HEK293 (cell line): ENCODE results near the gene LRP1B.
"Not testable (repeated sequence)": the region's sequence is repeated elsewhere in the genome, so short reads cannot be mapped to it uniquely, and the experiment has no call there.

Source experiments
- CTCF ChIA-PET: fragments of 350-600 bp; formaldehyde crosslinking; extraction: SDS; loops from one replicate; lab custom pipeline; 2021; ENCODE audit warnings: antibody characterized with exemption; lab: Yijun Ruan, JAX
- POLR2A ChIA-PET: fragments of 300-600 bp; formaldehyde crosslinking; extraction: SDS; loops from one replicate; lab custom pipeline; 2020; ENCODE audit warnings: antibody characterized with exemption, inconsistent platforms; lab: Yijun Ruan, JAX
- H3K27ac ChIP-seq: fragments of 200-500 bp; sonication (Bioruptor generic); 2 replicates; pipeline ENCODE4 v1.5.1; 2014; ENCODE audit warnings: low read depth, low read length, control low read depth, inconsistent platforms; ENCODE audit errors: extremely low read depth
- H3K36me3 ChIP-seq, 2 experiments: fragments of 200-500 bp in 1 of 2; sonication (Bioruptor generic) in 1 of 2; 1 replicate in 1 of 2; 2 replicates in 1 of 2; pipeline ENCODE4 v1.5.1; 2014 to 2017; ENCODE audit warnings: inconsistent platforms in 2 of 2, low read length in 2 of 2; ENCODE audit not compliant: control insufficient read depth in 2 of 2, insufficient read depth in 1 of 2
- H3K4me1 ChIP-seq: fragments of 200-500 bp; sonication (Bioruptor generic); 2 replicates; pipeline ENCODE4 v1.5.1; 2014; ENCODE audit warnings: mild to moderate bottlenecking, low read length, inconsistent platforms; ENCODE audit not compliant: control insufficient read depth, insufficient read depth
- H3K4me3 ChIP-seq: 2 replicates; pipeline ENCODE4 v1.5.1; 2011; ENCODE audit warnings: low read depth, mild to moderate bottlenecking, control low read depth, low read length, moderate library complexity
- H3K9me3 ChIP-seq: fragments of 200-500 bp; sonication (Bioruptor generic); 2 replicates; pipeline ENCODE4 v1.5.1; 2014; ENCODE audit warnings: low read depth, low read length, inconsistent platforms; ENCODE audit not compliant: control insufficient read depth, insufficient read depth
- BCL11A ChIP-seq: fragments of 450-650 bp; formaldehyde crosslinking; IDR thresholded peaks from 2 replicates; pipeline ENCODE4 v1.5.1; 2016; ENCODE audit warnings: low read depth, missing biosample characterization, missing genetic modification characterization
- GLI4 ChIP-seq: fragments of 450-650 bp; formaldehyde crosslinking; IDR thresholded peaks from 2 replicates; pipeline ENCODE4 v1.5.1; 2016; ENCODE audit warnings: missing biosample characterization, missing genetic modification characterization
- HOXC10 ChIP-seq: sonication (generic); formaldehyde crosslinking; IDR thresholded peaks from 2 replicates; pipeline ENCODE4 v1.8.1; 2023; ENCODE audit warnings: mild to moderate bottlenecking, missing genetic modification reagents
- KLF1 ChIP-seq: fragments of 450-650 bp; formaldehyde crosslinking; IDR thresholded peaks from 2 replicates; pipeline ENCODE4 v1.5.1; 2016; ENCODE audit warnings: missing biosample characterization, missing genetic modification characterization
- OSR2 ChIP-seq: fragments of 450-650 bp; formaldehyde crosslinking; IDR thresholded peaks from 2 replicates; pipeline ENCODE4 v1.5.1; 2016; ENCODE audit warnings: missing biosample characterization, missing genetic modification characterization
- SCRT1 ChIP-seq: fragments of 450-650 bp; formaldehyde crosslinking; IDR thresholded peaks from 2 replicates; pipeline ENCODE4 v1.5.1; 2016; ENCODE audit warnings: missing biosample characterization, missing genetic modification characterization, borderline replicate concordance
- YY2 ChIP-seq: fragments of 450-650 bp; formaldehyde crosslinking; IDR thresholded peaks from 2 replicates; pipeline ENCODE4 v1.5.1; 2016; ENCODE audit warnings: missing biosample characterization, missing genetic modification characterization
- ZBTB1 ChIP-seq: fragments of 450-650 bp; formaldehyde crosslinking; IDR thresholded peaks from 2 replicates; pipeline ENCODE4 v1.5.1; 2016; ENCODE audit warnings: missing biosample characterization, missing genetic modification characterization
- ZNF112 ChIP-seq: fragments of 450-650 bp; formaldehyde crosslinking; IDR thresholded peaks from 2 replicates; pipeline ENCODE4 v1.5.0; 2017; ENCODE audit warnings: missing biosample characterization, missing genetic modification characterization
- ZNF132 ChIP-seq: fragments of 450-650 bp; formaldehyde crosslinking; IDR thresholded peaks from 2 replicates; pipeline ENCODE4 v1.5.1; 2017; ENCODE audit warnings: missing biosample characterization, missing genetic modification characterization, borderline replicate concordance
- ZNF148 ChIP-seq: fragments of 450-650 bp; formaldehyde crosslinking; IDR thresholded peaks from 2 replicates; pipeline ENCODE4 v1.5.0; 2017; ENCODE audit warnings: missing biosample characterization, missing genetic modification characterization, borderline replicate concordance
- ZNF174 ChIP-seq: fragments of 450-650 bp; formaldehyde crosslinking; IDR thresholded peaks from 2 replicates; pipeline ENCODE4 v1.5.0; 2017; ENCODE audit warnings: missing biosample characterization, mild to moderate bottlenecking, missing genetic modification characterization
- ZNF202 ChIP-seq: fragments of 450-650 bp; formaldehyde crosslinking; IDR thresholded peaks from 2 replicates; pipeline ENCODE4 v1.5.1; 2016; ENCODE audit warnings: missing biosample characterization, missing genetic modification characterization, borderline replicate concordance
- ZNF416 ChIP-seq: fragments of 450-650 bp; formaldehyde crosslinking; IDR thresholded peaks from 2 replicates; pipeline ENCODE4 v1.5.1; 2016; ENCODE audit warnings: missing biosample characterization, missing genetic modification characterization
- ZNF501 ChIP-seq: fragments of 450-650 bp; formaldehyde crosslinking; IDR thresholded peaks from 2 replicates; pipeline ENCODE4 v1.5.1; 2016; ENCODE audit warnings: missing biosample characterization, missing genetic modification characterization
- ZNF510 ChIP-seq: fragments of 450-650 bp; formaldehyde crosslinking; IDR thresholded peaks from 2 replicates; pipeline ENCODE4 v1.5.1; 2018; ENCODE audit warnings: mild to moderate bottlenecking, missing genetic modification characterization, missing biosample characterization; ENCODE audit not compliant: insufficient replicate concordance
- ZNF561 ChIP-seq: fragments of 450-650 bp; IDR thresholded peaks from 2 replicates; pipeline ENCODE4 v1.5.1; 2018; ENCODE audit warnings: missing biosample characterization, missing genetic modification characterization, borderline replicate concordance
- ZNF623 ChIP-seq: fragments of 450-650 bp; formaldehyde crosslinking; IDR thresholded peaks from 2 replicates; pipeline ENCODE4 v1.5.1; 2016; ENCODE audit warnings: missing biosample characterization, missing genetic modification characterization
- ZNF677 ChIP-seq: fragments of 450-650 bp; IDR thresholded peaks from 2 replicates; pipeline ENCODE4 v1.5.0; 2018; ENCODE audit warnings: missing biosample characterization, mild to moderate bottlenecking, missing genetic modification characterization, moderate library complexity
- TF ChIP-seq, protein P1 (sequence below): fragments of 450-650 bp; formaldehyde crosslinking; IDR thresholded peaks from 2 replicates; pipeline ENCODE4 v1.5.1; 2017; ENCODE audit warnings: missing biosample characterization, missing genetic modification characterization
- TF ChIP-seq, protein P2 (sequence below): IDR thresholded peaks from 2 replicates; pipeline ENCODE4 v1.6.1; 2011; ENCODE audit warnings: mild to moderate bottlenecking, low read depth, low read length, borderline replicate concordance
- TF ChIP-seq, protein P3 (sequence below): fragments of 450-650 bp; formaldehyde crosslinking; IDR thresholded peaks from 2 replicates; pipeline ENCODE4 v1.5.1; 2016; ENCODE audit warnings: missing biosample characterization, missing genetic modification characterization

The LRP1B gene

GRCh38 chr2:141815320-141815719 lies 315.5 kb downstream of the LRP1B start:
- H3K27ac ChIP-seq, H3K9me3 ChIP-seq, H3K4me1 ChIP-seq, POLR2A ChIA-PET, H3K36me3 ChIP-seq, CTCF ChIA-PET, H3K4me3 ChIP-seq: not testable (repeated sequence)

GRCh38 chr2:141814150-141814549 lies 316.7 kb downstream of the LRP1B start:
- CTCF ChIA-PET: interaction anchor here (0.6 kb wide), 1 partner anchor 1176 kb away, joined by 3 read pairs; no protein-coding TSS in a partner anchor
- POLR2A ChIA-PET: no interaction called here
- Histone ChIP-seq H3K9me3 (no peaks in the 10 kb centered on the region; the same call in 1 of the 2 replicates), H3K4me3 (no peak overlapping the region), H3K36me3 (no peaks in the 10 kb centered on the region), H3K4me1 (no peaks in the 10 kb centered on the region), H3K27ac (no peak overlapping the region)
- peak; percentile 61; the same call in 1 of the 2 replicates for TF ChIP-seq ZNF677 (tag by site-specific recombination)
- TF ChIP-seq ZNF148 (tag by site-specific recombination): no peak

- ChIA-PET CTCF (no interaction called here), POLR2A (no interaction called here)
- Histone ChIP-seq H3K9me3 (no peaks in the 10 kb centered on the region; the same call in 1 of the 2 replicates), H3K4me1 (no peaks in the 10 kb centered on the region), H3K27ac (no peak overlapping the region), H3K36me3 (no peaks in the 10 kb centered on the region), H3K4me3 (no peak overlapping the region)
- no peak for TF ChIP-seq SCRT1 (tag by site-specific recombination)
- TF ChIP-seq ZBTB1 (tag by site-specific recombination): no peak
- TF ChIP-seq OSR2 (tag by site-specific recombination): no peak
- no peak for TF ChIP-seq ZNF501
- TF ChIP-seq ZNF132: no peak
- TF ChIP-seq, protein P1, sequence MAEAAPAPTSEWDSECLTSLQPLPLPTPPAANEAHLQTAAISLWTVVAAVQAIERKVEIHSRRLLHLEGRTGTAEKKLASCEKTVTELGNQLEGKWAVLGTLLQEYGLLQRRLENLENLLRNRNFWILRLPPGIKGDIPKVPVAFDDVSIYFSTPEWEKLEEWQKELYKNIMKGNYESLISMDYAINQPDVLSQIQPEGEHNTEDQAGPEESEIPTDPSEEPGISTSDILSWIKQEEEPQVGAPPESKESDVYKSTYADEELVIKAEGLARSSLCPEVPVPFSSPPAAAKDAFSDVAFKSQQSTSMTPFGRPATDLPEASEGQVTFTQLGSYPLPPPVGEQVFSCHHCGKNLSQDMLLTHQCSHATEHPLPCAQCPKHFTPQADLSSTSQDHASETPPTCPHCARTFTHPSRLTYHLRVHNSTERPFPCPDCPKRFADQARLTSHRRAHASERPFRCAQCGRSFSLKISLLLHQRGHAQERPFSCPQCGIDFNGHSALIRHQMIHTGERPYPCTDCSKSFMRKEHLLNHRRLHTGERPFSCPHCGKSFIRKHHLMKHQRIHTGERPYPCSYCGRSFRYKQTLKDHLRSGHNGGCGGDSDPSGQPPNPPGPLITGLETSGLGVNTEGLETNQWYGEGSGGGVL (tag by site-specific recombination): no peak
- no peak for TF ChIP-seq ZNF174 (tag by site-specific recombination)
- no peak for TF ChIP-seq HOXC10 (CRISPR knock-in tag)
- no peak for TF ChIP-seq KLF1 (tag by site-specific recombination)
- no peak for TF ChIP-seq ZNF112 (tag by site-specific recombination)
- TF ChIP-seq, protein P2, sequence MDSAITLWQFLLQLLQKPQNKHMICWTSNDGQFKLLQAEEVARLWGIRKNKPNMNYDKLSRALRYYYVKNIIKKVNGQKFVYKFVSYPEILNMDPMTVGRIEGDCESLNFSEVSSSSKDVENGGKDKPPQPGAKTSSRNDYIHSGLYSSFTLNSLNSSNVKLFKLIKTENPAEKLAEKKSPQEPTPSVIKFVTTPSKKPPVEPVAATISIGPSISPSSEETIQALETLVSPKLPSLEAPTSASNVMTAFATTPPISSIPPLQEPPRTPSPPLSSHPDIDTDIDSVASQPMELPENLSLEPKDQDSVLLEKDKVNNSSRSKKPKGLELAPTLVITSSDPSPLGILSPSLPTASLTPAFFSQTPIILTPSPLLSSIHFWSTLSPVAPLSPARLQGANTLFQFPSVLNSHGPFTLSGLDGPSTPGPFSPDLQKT: no peak
- no peak for TF ChIP-seq BCL11A (tag by site-specific recombination)
- TF ChIP-seq ZNF623: no peak
- no peak for TF ChIP-seq ZNF416
- TF ChIP-seq, protein P3, sequence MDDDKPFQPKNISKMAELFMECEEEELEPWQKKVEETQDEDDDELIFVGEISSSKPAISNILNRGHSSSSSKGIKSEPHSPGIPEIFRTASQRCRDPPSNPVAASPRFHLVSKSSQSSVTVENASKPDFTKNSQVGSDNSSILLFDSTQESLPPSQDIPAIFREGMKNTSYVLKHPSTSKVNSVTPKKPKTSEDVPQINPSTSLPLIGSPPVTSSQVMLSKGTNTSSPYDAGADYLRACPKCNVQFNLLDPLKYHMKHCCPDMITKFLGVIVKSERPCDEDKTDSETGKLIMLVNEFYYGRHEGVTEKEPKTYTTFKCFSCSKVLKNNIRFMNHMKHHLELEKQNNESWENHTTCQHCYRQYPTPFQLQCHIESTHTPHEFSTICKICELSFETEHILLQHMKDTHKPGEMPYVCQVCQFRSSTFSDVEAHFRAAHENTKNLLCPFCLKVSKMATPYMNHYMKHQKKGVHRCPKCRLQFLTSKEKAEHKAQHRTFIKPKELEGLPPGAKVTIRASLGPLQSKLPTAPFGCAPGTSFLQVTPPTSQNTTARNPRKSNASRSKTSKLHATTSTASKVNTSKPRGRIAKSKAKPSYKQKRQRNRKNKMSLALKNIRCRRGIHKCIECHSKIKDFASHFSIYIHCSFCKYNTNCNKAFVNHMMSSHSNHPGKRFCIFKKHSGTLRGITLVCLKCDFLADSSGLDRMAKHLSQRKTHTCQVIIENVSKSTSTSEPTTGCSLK (tag by site-specific recombination): no peak
- TF ChIP-seq ZNF510 (tag by site-specific recombination): no peak
- no peak for TF ChIP-seq GLI4 (tag by site-specific recombination)
- no peak for TF ChIP-seq YY2 (tag by site-specific recombination)
- TF ChIP-seq ZNF202 (tag by site-specific recombination): no peak
- no peak for TF ChIP-seq ZNF561 (tag by site-specific recombination)
Observed at GRCh38 chr2:141810148-141810547, 320.7 kb downstream of the LRP1B start.
